AG04449 (cell line): ENCODE measurements around the gene IL27RA.
"Not testable (repeated sequence)": the region's sequence is repeated elsewhere in the genome, so short reads cannot be mapped to it uniquely, and the experiment has no call there.

Experiments
- CTCF ChIA-PET: fragments of 350-600 bp; formaldehyde crosslinking; extraction: SDS; loops from one replicate; lab custom pipeline; 2021; ENCODE audit warnings: antibody characterized with exemption; lab: Yijun Ruan, JAX
- POLR2A ChIA-PET: fragments of 400-600, 350-600 bp; formaldehyde crosslinking; extraction: SDS; loops from one replicate; lab custom pipeline; 2020; ENCODE audit warnings: antibody characterized with exemption, inconsistent platforms; lab: Yijun Ruan, JAX
- DNase-seq: peaks from one replicate; pipeline ENCODE4 v3.0.0-alpha.2; 2010; ENCODE audit warnings: low read depth, low spot score
- H3K4me3 ChIP-seq: 2 replicates; pipeline ENCODE4 v1.5.1; 2011; ENCODE audit warnings: low read depth, mild to moderate bottlenecking, control low read depth, low read length
- CTCF ChIP-seq: IDR thresholded peaks from one replicate; pipeline ENCODE4 v1.5.1; 2011; ENCODE audit warnings: mild to moderate bottlenecking, moderate library complexity, low read length, control low read depth, inconsistent platforms; ENCODE audit not compliant: insufficient read depth; ENCODE audit errors: missing control alignments

The IL27RA gene

GRCh38 chr19:14006766-14007562 lies 24.6 kb upstream of the IL27RA start:
- H3K4me3 ChIP-seq: peak overlapping the region; percentile 78
- DNase-seq: no peak
- ChIA-PET CTCF (interaction anchor here (1.0 to 1.4 kb wide), 4 partner anchors 12 to 106 kb away, joined by 3 to 5 read pairs (median 4); partner anchors contain the start of gene IL27RA), POLR2A (interaction anchor here (0.7 to 1.1 kb wide), 3 partner anchors 10 to 55 kb away, joined by 3 to 4 read pairs (median 4); partner anchors contain the start of genes DCAF15 and IL27RA)
- TF ChIP-seq CTCF: no peak

- no peak overlapping the region for H3K4me3 ChIP-seq
- TF ChIP-seq CTCF: no peak
- ChIA-PET POLR2A (no interaction called here), CTCF (no interaction called here)
- DNase-seq: no peak
Measured at GRCh38 chr19:14012378-14012915, 19.1 kb upstream of the IL27RA start.

GRCh38 chr19:14015524-14016035 lies 16.0 kb upstream of the IL27RA start:
- POLR2A ChIA-PET: interaction anchor here (0.6 kb wide), 1 partner anchor 848 kb away, joined by 4 read pairs; no protein-coding TSS in a partner anchor
- no peak for DNase-seq
- no peak for TF ChIP-seq CTCF
- H3K4me3 ChIP-seq: no peak overlapping the region
- CTCF ChIA-PET: no interaction called here

GRCh38 chr19:14019100-14019499 lies 12.5 kb upstream of the IL27RA start:
- ChIA-PET POLR2A (no interaction called here), CTCF (interaction anchor here (0.6 to 1.8 kb wide), 4 partner anchors 10 to 110 kb away, joined by 3 to 5 read pairs (median 4); no protein-coding TSS in a partner anchor)
- DNase-seq: no peak
- no peak overlapping the region for H3K4me3 ChIP-seq
- TF ChIP-seq CTCF: no peak

GRCh38 chr19:14019739-14020138 lies 11.8 kb upstream of the IL27RA start:
- DNase-seq, H3K4me3 ChIP-seq, POLR2A ChIA-PET: not testable (repeated sequence)
- CTCF ChIA-PET: interaction anchor here (1.0 to 1.8 kb wide), 3 partner anchors 9 to 55 kb away, joined by 4 to 5 read pairs (median 4); no protein-coding TSS in a partner anchor

GRCh38 chr19:14021474-14021873 lies 10.1 kb upstream of the IL27RA start:
- POLR2A ChIA-PET: no interaction called here
- no peak for TF ChIP-seq CTCF
- no peak overlapping the region for H3K4me3 ChIP-seq
- DNase-seq: no peak
- CTCF ChIA-PET: interaction anchor here (0.9 to 2.5 kb wide), 6 partner anchors 10 to 51 kb away, joined by 3 to 11 read pairs (median 4); partner anchors contain the start of genes IL27RA and MISP3
